Bronchial epithelial cell (primary cell): ENCODE data around the gene VAV3. TPM values are rescaled to one million over a fixed set of nuclear protein-coding genes. Genes with fewer than 3 reads are reported as not detected.

Source experiments
- DNase-seq: peaks from one replicate; pipeline ENCODE4 v3.0.0-alpha.2; 2010; ENCODE audit warnings: low read depth
- FAIRE-seq: peaks from 2 replicates; lab custom pipeline; 2011; peaks lifted over from hg19 to GRCh38; lab: Jason Lieb, UNC
- H3K27me3 ChIP-seq: 2 replicates; pipeline ENCODE4 v1.5.1; 2011; ENCODE audit warnings: low read length; ENCODE audit not compliant: control insufficient read depth, insufficient read depth
- H3K36me3 ChIP-seq: 2 replicates; pipeline ENCODE4 v1.5.1; 2011; ENCODE audit warnings: low read length; ENCODE audit not compliant: control insufficient read depth, insufficient read depth
- H3K4me3 ChIP-seq: 2 replicates; pipeline ENCODE4 v1.5.1; 2011; ENCODE audit warnings: mild to moderate bottlenecking, low read depth, low read length, control low read depth
- CTCF ChIP-seq: IDR thresholded peaks from 2 replicates; pipeline ENCODE4 v1.5.1; 2011; ENCODE audit warnings: mild to moderate bottlenecking, moderate library complexity, low read length, control low read depth, inconsistent platforms; ENCODE audit not compliant: insufficient read depth, severe bottlenecking
- total RNA-seq: library from RNA; depleted of rRNA; stranded (reverse); fragments of >200 nt; gene quantifications from 2 replicates; pipeline ENCODE4 v1.2.1, GENCODE V29; 2014

VAV3 gene
- total RNA-seq, 1 donor from 2014 or later, result 10.5 TPM

- Histone ChIP-seq H3K4me3 (no peak overlapping the region), H3K36me3 (no peaks in the 10 kb centered on the region), H3K27me3 (no peaks in the 10 kb centered on the region)
- no peak for FAIRE-seq
- peak; percentile 95 for DNase-seq
- no peak for TF ChIP-seq CTCF
Observed at GRCh38 chr1:107572674-107573211, 392.2 kb downstream of the VAV3 start.

GRCh38 chr1:107570768-107571167, 394.2 kb downstream of the VAV3 start:
- DNase-seq (no peak), FAIRE-seq (no peak)
- no peaks in the 10 kb centered on the region for H3K27me3 ChIP-seq
- no peak overlapping the region for H3K4me3 ChIP-seq
- no peak for TF ChIP-seq CTCF
- H3K36me3 ChIP-seq, result no peaks in the 10 kb centered on the region

GRCh38 chr1:107563441-107563840, 401.5 kb downstream of the VAV3 start:
- no peak for TF ChIP-seq CTCF
- no peak for FAIRE-seq

GRCh38 chr1:107559881-107560280, 405.1 kb downstream of the VAV3 start:
- Histone ChIP-seq H3K4me3 (no peak overlapping the region), H3K27me3 (no peaks in the 10 kb centered on the region), H3K36me3 (no peaks in the 10 kb centered on the region)
- FAIRE-seq (no peak), DNase-seq (peak; percentile 55)
- TF ChIP-seq CTCF, result no peak

More at GRCh38 chr1:107563441-107563840, 401.5 kb downstream of the VAV3 start:
- no peaks in the 10 kb centered on the region for H3K36me3 ChIP-seq
- H3K4me3 ChIP-seq, result no peak overlapping the region
- no peaks in the 10 kb centered on the region for H3K27me3 ChIP-seq
- DNase-seq, result no peak

GRCh38 chr1:107557095-107557494, 407.9 kb downstream of the VAV3 start:
- no peak for TF ChIP-seq CTCF
- Histone ChIP-seq H3K36me3 (no peaks in the 10 kb centered on the region), H3K27me3 (no peaks in the 10 kb centered on the region), H3K4me3 (no peak overlapping the region)
- DNase-seq, result peak; percentile 86
- FAIRE-seq, result no peak

GRCh38 chr1:107555578-107555977, 409.4 kb downstream of the VAV3 start:
- no peak for TF ChIP-seq CTCF
- no peaks in the 10 kb centered on the region for H3K36me3 ChIP-seq
- H3K4me3 ChIP-seq, result no peak overlapping the region
- no peaks in the 10 kb centered on the region for H3K27me3 ChIP-seq
- FAIRE-seq, result no peak
- DNase-seq, result no peak
